Heart left ventricle (tissue), 16 donors: Measurements from ENCODE around the gene CASKIN1. TPM values are rescaled to one million over a fixed set of nuclear protein-coding genes. Genes with fewer than 3 reads are reported as not detected.

Source experiments
- ATAC-seq, 4 donors: fragments of 200-7000 bp; cut with Tn5 transposase; one replicate each; pipeline ENCODE4 v1.9.1; 2020 to 2022; ENCODE audit warnings: moderate library complexity in 4 of 4, mild to moderate bottlenecking in 3 of 4, moderate number of reproducible peaks in 1 of 4
- DNase-seq, 5 donors: peaks; one replicate each; pipeline ENCODE4 v3.0.0-alpha.2; 2020
- H3K27ac ChIP-seq, 12 donors: fragments of 200-600 bp; sonication (generic) in 4 of 12; one replicate each; pipeline versions ENCODE4 v1.5.0 to v1.8.0; 2016 to 2022; ENCODE audit warnings: mild to moderate bottlenecking in 2 of 12
- H3K27me3 ChIP-seq, 9 donors: fragments of 200-600 bp; sonication (generic) in 2 of 9; one replicate each; pipeline versions ENCODE4 v1.5.1 to v1.8.0; 2016 to 2022; ENCODE audit warnings: mild to moderate bottlenecking in 3 of 9
- H3K36me3 ChIP-seq, 9 donors: fragments of 200-600 bp; sonication (generic) in 2 of 9; one replicate each; pipeline versions ENCODE4 v1.5.0 to v1.8.0; 2018 to 2022; ENCODE audit warnings: mild to moderate bottlenecking in 2 of 9
- H3K4me1 ChIP-seq, 12 donors: fragments of 200-600 bp; sonication (generic) in 4 of 12; one replicate each; pipeline versions ENCODE4 v1.5.0 to v1.8.0; 2016 to 2022; ENCODE audit warnings: mild to moderate bottlenecking in 3 of 12
- H3K4me3 ChIP-seq, 12 donors: fragments of 200-600 bp; sonication (generic) in 4 of 12; one replicate each; pipeline versions ENCODE4 v1.5.0 to v1.8.0; 2017 to 2022; ENCODE audit warnings: mild to moderate bottlenecking in 9 of 12, moderate library complexity in 4 of 12
- H3K9me3 ChIP-seq, 12 donors: fragments of 200-600 bp; sonication (generic) in 4 of 12; one replicate each; pipeline versions ENCODE4 v1.5.0 to v1.8.0; 2016 to 2022; ENCODE audit warnings: mild to moderate bottlenecking in 1 of 12
- CTCF ChIP-seq, 12 donors: fragments of 200-600 bp; sonication (generic) in 4 of 12; IDR thresholded peaks; one replicate each; pipeline versions ENCODE4 v1.5.0 to v1.8.0; 2018 to 2022; ENCODE audit warnings: antibody characterized with exemption in 12 of 12, mild to moderate bottlenecking in 5 of 12
- POLR2A ChIP-seq, 2 donors: fragments of 450-650 bp; IDR thresholded peaks; one replicate each; pipeline ENCODE4 v1.6.1; 2017; ENCODE audit warnings: antibody characterized with exemption in 2 of 2, mild to moderate bottlenecking in 2 of 2, moderate library complexity in 2 of 2
- WGBS, 4 donors: extraction: QIAGEN DNeasy Blood & Tissue Kit in 2 of 4; methylation state at CpG; one replicate each; pipeline versions ENCODE4 v1.1.5 to v1.1.7; 2013 to 2018; 5-methylcytosine and 5-hydroxymethylcytosine counted together
- intact Hi-C, 10 donors: fragments of 100-400 bp; cut with DNase I; formaldehyde crosslinking; loops; one replicate each; pipeline versions ENCODE4 v1.11.1 to v1.14.2; 2022
- polyA plus RNA-seq, 2 donors: library from polyadenylated mRNA; stranded (reverse); fragments of 200-250 nt; gene quantifications; one replicate each; pipeline ENCODE4 v1.2.3, GENCODE V29; 2013
- total RNA-seq, 9 donors: library from RNA; depleted of rRNA in 2 of 9; stranded (reverse); fragments of >200 nt in 2 of 9; fragmentation: NEBNext Ultra II Directional in 3 of 9; extraction: Animal tissue kit (Norgen Biotek cat#: 25700) in 3 of 9; gene quantifications; one replicate each; pipeline versions ENCODE4 v1.1.0 to v1.2.4, GENCODE V29; 2016 to 2023
- donor health status: ischemic (EF 13 %, LVEDD 7.1; RV severe dilation, severe dysfunction).
- donor health status: healthy with polysubstance abuse.
- donor health status: DM: no; HTN: yes; CAD: no.
- donor health status: DM: no; HTN: no; CAD: no.
- donor health status: ischemic (EF 25% LVEDD 6.9; RV normal size, moderate dysfunction).
- donor health status: ischemic (EF 25% LVEDD 5.7; RV mildly dilated, moderate dysfunction).
- donor health status: healthy.
- donor health status: DM: yes; HTN: yes; CAD: no.
- donor health status: ischemic (EF 35%, LVEDD 5.7; RV mildly dilated, moderate dysfunction).
- donor health status: nonischemic (EF 11% LVEDD 7.7; RV severe dilation, severe dysfunction).
- donor health status: DM: yes; HTN: yes; CAD: no.
- donor health status: PGD.
- donor health status: ischemic (EF 29% LVEDD 5.4; RV normal size, mild dysfunction).
- donor health status: nonischemic (EF 23%, LVEDD 6.1; RV moderate dilation, normal function).

Gene CASKIN1
- total and polyA plus RNA-seq, 11 donors, result 0.37 to 7.0 (median 2.1) TPM

- Histone ChIP-seq H3K9me3 (no peaks in the 10 kb centered on the region), H3K27ac (no peak overlapping the region), H3K36me3 (peaks cover 3 to 66% (median 58%) of the 10 kb centered on the region in 9 donors), H3K27me3 (peaks cover 0 to 24% (median 6%) of the 10 kb centered on the region in 9 donors), H3K4me3 (no peak overlapping the region), H3K4me1 (peaks cover 0 to 31% (median 23%) of the 10 kb centered on the region in 12 donors)
- ATAC-seq (no peak), DNase-seq (no peak)
- no peak for TF ChIP-seq POLR2A (IDR thresholded peaks at IDR 0.05)
- no peak for TF ChIP-seq CTCF (IDR thresholded peaks at IDR 0.05)
- intact Hi-C loops, result no loop called here
- WGBS, 4 donors, result 90 to 95% (median 94%) methylated on average over 11 to 28 of the region's 28 CpGs
Observed at GRCh38 chr16:2235234-2235651, 38.8 kb upstream of the CASKIN1 start.

- ATAC-seq (no peak), DNase-seq (no peak)
- Histone ChIP-seq H3K4me3 (no peak overlapping the region), H3K27me3 (peaks cover 0 to 24% (median 6%) of the 10 kb centered on the region in 9 donors), H3K27ac (no peak overlapping the region), H3K9me3 (no peaks in the 10 kb centered on the region), H3K4me1 (peaks cover 0 to 31% (median 23%) of the 10 kb centered on the region in 12 donors), H3K36me3 (peaks cover 4 to 69% (median 59%) of the 10 kb centered on the region in 9 donors)
- no peak for TF ChIP-seq CTCF (IDR thresholded peaks at IDR 0.05)
- no peak for TF ChIP-seq POLR2A (IDR thresholded peaks at IDR 0.05)
- intact Hi-C loops, result no loop called here
- WGBS, 4 donors, result 94 to 98% (median 96%) methylated on average over 7 to 18 of the region's 18 CpGs
Observed at GRCh38 chr16:2234813-2235170, 38.4 kb upstream of the CASKIN1 start.

GRCh38 chr16:2233872-2234812 lies 37.7 kb upstream of the CASKIN1 start:
- Histone ChIP-seq H3K27me3 (peaks cover 0 to 24% (median 6%) of the 10 kb centered on the region in 9 donors), H3K36me3 (peaks cover 7 to 69% (median 61%) of the 10 kb centered on the region in 9 donors), H3K4me1 (peaks cover 0 to 31% (median 23%) of the 10 kb centered on the region in 12 donors), H3K27ac (no peak overlapping the region), H3K9me3 (no peaks in the 10 kb centered on the region), H3K4me3 (no peak overlapping the region)
- TF ChIP-seq POLR2A (IDR thresholded peaks at IDR 0.05) (no peak), CTCF (IDR thresholded peaks at IDR 0.05) (no peak)
- no peak for DNase-seq
- 93 to 97% (median 95%) methylated on average over 21 to 51 of the region's 51 CpGs for WGBS, 4 donors
- intact Hi-C loops, result no loop called here
- ATAC-seq, result no peak

- Histone ChIP-seq H3K27ac (no peak overlapping the region), H3K4me3 (no peak overlapping the region), H3K36me3 (peaks cover 7 to 79% (median 70%) of the 10 kb centered on the region in 9 donors), H3K9me3 (no peaks in the 10 kb centered on the region), H3K4me1 (peaks cover 0 to 25% (median 21%) of the 10 kb centered on the region in 12 donors), H3K27me3 (peaks cover 0 to 24% (median 6%) of the 10 kb centered on the region in 9 donors)
- no peak for TF ChIP-seq POLR2A (IDR thresholded peaks at IDR 0.05)
- TF ChIP-seq CTCF (IDR thresholded peaks at IDR 0.05), result no peak
- ATAC-seq, result no peak
- intact Hi-C loops, result no loop called here
- 94 to 95% (median 94%) methylated on average over 11 to 28 of the region's 28 CpGs for WGBS, 4 donors
- peak in 1 of 5 donors; percentile 22 for DNase-seq
Observed at GRCh38 chr16:2233046-2233775, 36.8 kb upstream of the CASKIN1 start.
